Tibial nerve (tissue), 4 donors: Measurements from ENCODE around the gene RGS7.

Source experiments
- EP300 ChIP-seq, 2 donors: sonication (generic); formaldehyde crosslinking; IDR thresholded peaks; one replicate each; pipeline ENCODE4 v1.6.1; 2017; ENCODE audit warnings: antibody characterized with exemption in 2 of 2, mild to moderate bottlenecking in 1 of 2
- TF ChIP-seq, protein P1 (sequence below), 5 experiments: fragments of 200-600 bp in 3 of 5; fragments of 450-650 bp in 2 of 5; sonication (generic) in 3 of 5; IDR thresholded peaks; one replicate each; pipeline ENCODE4 v1.5.1; 2016 to 2019; ENCODE audit warnings: antibody characterized with exemption in 5 of 5, mild to moderate bottlenecking in 3 of 5, moderate library complexity in 2 of 5

DNA sequence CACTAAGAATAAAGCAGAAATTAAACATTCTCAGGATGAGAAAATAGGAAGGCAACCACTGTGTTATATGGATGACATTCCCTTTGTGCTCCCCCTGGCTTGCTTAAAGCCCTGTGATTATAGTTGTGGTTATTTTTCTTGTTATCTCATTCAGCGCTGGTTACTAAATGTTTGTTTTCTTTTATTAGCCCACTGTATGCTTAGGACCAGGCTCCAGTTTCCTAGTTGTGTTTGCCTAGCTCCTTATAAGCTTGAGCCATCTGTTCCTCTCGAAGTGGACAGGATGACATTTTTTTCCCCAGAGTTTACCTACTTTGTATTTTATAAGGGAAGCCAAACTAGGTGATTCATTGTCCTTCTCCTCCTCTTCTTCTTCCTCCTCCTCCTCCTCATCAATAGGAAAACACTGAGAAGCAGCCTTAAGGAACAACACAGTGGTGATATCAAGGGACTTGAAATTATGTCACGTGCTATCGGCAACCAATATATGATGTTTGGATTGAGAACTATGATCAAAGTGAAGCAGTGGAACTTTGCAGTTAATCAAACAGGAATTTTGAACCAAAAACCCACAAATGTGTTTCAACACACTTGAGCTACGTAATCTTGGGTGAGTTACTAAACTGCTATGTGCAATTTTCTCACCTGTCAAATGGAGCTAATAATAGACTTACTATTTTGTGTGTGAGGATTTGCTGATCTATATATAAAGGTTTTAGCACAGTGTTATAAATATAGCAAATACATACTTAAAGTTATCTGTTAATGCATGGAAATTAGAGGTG is 35.1 kb upstream of the RGS7 start:
- TF ChIP-seq, protein P1, sequence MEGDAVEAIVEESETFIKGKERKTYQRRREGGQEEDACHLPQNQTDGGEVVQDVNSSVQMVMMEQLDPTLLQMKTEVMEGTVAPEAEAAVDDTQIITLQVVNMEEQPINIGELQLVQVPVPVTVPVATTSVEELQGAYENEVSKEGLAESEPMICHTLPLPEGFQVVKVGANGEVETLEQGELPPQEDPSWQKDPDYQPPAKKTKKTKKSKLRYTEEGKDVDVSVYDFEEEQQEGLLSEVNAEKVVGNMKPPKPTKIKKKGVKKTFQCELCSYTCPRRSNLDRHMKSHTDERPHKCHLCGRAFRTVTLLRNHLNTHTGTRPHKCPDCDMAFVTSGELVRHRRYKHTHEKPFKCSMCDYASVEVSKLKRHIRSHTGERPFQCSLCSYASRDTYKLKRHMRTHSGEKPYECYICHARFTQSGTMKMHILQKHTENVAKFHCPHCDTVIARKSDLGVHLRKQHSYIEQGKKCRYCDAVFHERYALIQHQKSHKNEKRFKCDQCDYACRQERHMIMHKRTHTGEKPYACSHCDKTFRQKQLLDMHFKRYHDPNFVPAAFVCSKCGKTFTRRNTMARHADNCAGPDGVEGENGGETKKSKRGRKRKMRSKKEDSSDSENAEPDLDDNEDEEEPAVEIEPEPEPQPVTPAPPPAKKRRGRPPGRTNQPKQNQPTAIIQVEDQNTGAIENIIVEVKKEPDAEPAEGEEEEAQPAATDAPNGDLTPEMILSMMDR (IDR thresholded peaks at IDR 0.05), result no peak
- TF ChIP-seq EP300 (IDR thresholded peaks at IDR 0.05), result no peak
